HG03196 (cell line): ENCODE measurements around the gene POC1B.
A peak's percentile ranks its signal among the peaks of the same experiment; 100 is the strongest.
"Not testable (repeated sequence)": the region's sequence is repeated elsewhere in the genome, so short reads cannot be mapped to it uniquely, and the experiment has no call there.

Experiments used
- ATAC-seq: cut with Tn5 transposase; IDR thresholded peaks from one replicate; pipeline ENCODE4 v1.9.1; 2021; ENCODE audit not compliant: unreplicated experiment

POC1B gene

DNA sequence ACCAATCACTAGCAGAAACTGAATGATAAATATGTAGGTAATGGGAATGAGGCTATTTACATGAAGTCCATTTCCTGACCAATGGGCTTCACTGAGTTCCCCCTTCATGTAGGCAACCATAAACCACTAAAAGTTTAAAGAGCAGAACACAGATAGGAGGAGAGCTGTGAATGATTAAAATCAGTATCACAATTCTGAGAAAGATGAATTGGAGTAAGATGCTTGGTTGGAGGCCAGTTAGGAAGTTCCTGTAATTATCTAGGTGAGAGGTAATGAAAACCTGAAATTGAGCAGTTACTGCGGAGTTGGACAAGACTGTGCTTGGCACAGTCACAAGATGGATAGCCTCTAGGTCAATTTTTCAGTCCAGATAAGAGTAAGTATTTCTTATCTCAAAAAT, 57.8 kb downstream of the POC1B start:
- peak; percentile 36 for ATAC-seq

DNA sequence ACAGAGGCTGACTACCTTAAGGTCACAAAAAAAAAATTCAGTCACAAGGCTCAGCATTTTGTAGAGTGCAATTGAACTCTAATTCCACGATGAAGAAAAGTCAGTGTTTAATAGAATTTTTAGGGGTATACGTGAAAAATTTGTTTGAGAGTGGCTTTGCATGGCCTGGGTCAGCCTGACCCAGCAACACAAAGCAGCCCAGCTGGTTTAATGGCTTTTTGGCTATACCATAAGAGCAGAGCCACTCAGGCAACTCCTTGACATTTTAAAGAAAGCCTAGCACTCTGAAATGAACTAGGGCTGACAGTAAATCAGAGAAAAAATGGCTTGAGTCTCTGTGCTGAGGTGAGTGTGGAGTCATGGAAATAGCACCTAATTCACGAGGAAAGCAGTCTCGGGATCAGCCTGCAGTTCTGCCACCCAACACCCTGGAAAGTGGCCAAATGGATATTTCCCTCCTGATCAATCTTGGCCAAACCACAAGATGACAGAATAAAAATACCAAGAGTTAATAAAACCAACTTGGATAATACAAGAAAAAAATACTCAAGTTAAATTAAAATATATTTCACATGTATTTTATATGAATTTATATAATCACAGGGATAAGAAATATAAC, 60.8 kb downstream of the POC1B start:
- ATAC-seq = no peak

DNA sequence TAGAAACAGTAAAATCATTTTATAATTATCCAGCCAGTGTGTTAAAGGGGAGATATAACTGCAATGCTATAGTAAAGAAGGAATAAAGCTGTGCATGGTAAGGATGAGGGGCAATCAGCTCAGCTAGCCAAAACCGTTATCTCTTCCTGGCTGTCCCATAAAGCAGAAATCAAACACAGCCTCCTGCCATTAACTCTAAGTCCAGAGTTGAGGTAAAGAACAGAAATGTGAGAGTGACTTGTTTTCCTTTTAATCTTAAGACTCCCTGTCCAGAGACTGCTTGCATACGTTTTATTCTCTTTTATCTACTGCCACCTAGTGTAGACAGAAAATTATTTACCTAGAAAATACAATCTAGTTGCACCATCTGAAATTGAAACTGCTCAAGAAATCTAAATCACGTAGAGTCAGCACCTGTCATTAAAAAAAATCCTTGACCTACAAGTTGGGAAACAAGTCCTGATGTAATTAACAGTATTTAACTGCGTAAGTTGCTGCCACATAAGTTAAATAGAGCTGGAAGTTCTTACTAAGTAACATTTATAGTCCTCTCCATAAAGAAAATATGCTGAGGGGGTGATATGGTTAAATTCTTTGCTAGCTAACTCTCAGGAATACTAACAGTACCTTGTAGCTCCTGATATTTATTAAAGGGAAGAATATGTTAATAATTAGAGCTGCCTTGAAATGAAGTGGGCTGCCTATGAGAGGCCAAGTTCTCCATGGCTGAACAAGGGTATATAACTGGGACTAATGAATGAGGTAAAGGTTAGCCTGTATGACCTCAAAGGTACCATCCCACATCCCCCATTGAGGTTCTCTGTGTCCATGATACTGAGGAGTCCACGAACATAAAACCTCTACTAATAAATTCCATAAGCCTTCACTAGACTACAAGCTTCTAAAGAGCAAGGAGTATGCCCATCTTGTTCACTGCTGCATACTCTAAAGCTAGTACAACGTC, 63.9 kb downstream of the POC1B start:
- ATAC-seq = peak; percentile 91

DNA sequence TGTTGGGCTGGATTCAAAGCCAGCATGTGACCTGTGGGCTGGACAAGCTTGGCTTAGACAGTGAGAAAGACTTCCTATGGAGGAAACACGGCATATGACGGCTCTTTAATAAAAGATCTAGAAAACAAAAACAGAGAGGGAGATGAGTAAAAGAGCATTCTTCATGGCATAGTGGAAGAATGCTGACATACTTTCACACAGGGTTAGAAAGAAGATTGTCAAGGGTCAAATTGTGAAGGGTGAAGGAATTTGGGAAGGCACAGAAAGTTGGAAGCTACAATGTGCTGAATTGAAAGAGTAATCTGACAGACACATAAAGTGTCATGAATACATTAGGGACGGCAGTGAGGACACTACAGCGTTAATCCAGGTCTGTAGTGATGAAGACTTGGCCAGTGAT, 64.7 kb downstream of the POC1B start:
- no peak for ATAC-seq

DNA sequence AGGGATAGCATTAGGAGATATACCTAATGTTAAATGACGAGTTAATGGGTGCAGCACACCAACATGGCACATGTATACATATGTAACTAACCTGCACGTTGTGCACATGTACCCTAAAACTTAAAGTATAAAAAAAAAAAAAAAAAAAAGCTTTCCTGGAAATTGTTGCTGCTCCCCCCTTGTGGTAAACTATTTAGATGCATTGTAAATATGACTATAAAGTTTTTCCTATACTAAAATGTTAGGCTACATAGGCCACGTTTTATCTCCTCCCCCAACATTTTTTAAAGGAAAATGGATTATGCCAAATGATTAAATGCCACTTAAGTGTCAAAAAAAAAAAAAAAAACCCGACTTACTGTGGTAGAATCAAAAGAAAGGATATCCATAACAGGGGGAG, 66.6 kb downstream of the POC1B start:
- ATAC-seq = not testable (repeated sequence)

DNA sequence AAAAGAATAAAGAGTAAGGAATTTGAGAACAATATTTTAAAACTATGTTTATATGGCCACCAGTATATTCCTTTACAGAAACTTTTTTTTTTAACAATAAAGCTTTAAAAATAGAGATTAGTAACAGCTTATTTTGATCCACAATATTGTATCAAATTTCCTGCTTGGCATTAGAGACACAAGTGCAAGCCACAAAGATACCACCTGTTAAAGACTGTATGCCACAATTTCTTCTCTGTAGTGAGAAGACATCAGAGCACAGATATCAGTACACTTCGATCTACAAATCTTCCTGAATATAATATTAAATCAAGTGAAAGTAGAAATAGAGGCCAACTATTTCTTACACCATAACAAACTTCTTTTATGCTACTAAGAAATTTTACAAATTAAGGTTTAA, 69.3 kb downstream of the POC1B start:
- ATAC-seq = no peak

DNA sequence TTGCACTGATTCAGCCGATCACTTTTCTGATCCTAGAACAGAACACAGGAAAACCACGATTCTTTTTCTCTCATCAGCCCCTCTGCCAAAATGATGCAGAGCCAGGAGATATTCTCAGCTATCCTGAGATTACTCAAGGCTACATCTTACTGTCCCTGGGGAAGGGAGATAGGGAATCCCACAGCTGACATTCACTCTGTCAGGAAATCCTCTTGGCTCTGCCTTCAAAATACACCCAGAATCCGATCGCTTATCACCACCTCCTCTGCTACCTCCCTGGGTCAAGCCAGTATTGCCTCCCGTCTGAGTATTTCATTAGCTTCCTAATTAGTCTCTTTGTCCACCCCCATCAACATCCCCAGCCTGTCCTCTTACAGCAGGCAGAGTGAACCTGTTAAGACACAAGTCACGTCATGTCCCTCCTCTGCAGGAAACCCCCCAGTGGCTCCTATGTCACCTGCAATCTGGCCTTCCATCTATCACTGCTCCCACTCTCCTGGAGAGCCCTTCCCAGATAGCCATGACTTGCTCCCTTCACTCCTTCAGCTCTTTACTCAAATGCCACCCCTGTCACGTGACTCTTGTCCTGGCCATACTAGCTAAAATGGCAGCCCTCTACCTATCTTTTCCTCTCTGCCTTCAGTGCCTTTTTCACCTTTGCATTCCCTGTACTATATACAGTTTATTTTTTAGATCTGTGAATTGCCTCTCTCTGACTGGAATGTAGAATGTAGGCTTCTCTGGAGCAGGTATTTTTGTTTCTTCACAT, 71.6 kb downstream of the POC1B start:
- ATAC-seq = no peak

DNA sequence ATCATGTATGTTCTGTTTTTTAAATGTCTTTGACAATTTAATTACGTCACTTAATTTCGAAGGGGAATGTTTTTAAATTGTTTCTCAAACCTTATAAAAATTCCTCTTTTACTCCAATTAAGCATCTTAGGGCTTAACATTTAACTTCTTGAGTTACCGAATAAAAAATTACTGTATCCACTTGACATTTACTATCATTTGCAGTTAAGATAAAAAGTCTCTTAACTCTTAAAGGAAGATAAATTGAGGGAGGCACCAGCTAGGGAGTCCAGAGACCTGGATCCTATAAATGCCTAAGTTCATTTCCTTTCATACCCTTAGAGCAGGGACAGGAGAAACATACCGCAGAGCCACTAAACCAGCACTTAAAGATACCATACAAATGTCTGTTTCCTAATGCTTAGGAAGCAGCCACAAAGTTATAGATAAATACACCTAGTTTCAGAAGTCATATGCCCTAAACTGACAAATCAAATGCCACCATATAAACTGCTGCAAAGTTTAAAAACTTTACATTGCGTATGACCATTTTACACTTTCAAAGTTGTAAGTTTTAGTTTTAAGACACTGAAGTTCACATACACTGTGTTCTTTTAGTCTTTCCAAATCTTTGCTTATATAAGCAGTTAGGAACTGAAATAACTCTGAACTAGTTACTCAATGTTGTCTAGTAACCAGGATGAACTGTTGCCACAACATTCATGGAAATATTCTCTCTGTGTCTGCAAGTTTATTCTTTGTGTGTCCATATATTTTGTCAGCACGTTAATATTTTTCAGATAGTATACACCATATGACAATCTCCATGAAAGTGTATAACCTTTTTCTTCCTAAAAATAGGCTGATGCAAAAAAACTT, 72.5 kb downstream of the POC1B start:
- ATAC-seq = no peak

DNA sequence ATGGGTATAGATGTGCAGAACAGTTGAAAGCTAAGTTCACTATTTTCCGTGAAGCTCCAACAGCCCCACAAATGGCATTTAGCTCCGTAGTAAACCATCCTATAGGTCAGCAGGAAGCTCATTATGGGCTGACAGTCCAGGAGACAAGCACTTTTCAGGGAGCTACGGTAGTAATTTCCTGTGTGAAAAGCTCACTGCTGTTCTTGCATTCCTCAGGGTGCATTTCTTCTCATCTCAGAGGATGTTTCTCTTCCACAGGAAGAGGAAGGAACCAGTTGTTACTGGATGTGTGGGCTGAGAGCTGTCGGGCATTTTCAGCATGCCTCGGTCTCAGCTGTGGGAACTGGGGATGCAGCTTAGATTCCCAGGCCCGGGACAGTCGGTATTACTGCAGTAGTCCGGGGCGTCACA, 74.0 kb downstream of the POC1B start:
- no peak for ATAC-seq

DNA sequence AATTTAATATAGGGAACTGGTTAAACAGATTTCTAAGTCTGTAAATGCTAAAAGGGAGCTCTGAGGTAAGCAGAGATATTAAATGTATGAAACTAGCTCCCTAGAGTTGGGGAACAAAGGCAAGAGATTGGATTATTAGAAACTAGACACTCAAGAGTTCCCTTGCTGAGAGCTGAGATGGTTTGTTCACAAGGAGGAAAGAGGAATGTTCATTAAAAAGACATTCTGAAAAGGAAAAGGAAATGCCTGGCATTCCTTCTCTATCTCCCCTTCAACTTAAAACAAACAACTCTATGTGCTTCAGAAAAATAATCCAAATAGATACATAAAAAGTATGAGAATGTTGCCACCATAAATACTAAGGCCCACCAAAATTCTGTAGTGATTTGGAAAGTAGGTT, 74.9 kb downstream of the POC1B start:
- ATAC-seq = no peak

DNA sequence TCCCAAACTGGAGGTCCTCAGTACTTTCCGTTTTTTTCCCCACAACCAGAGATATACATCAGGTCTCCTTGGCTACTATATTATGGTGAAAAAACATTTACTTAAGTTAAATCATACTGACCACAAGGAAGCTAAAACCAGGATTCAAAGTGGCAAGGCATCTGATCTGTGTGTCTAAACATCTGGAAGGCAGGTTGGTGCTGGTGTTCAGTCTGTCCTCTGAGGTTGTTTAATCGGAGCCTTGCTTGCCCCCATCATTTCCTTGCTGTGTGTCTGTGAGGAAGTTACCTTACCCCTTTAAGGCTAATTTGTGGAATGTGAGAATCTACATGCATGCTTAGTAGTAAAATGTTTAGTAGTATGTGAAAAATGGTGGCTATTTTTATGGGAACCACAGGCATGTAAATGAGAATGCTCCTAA, 76.9 kb downstream of the POC1B start:
- no peak for ATAC-seq

DNA sequence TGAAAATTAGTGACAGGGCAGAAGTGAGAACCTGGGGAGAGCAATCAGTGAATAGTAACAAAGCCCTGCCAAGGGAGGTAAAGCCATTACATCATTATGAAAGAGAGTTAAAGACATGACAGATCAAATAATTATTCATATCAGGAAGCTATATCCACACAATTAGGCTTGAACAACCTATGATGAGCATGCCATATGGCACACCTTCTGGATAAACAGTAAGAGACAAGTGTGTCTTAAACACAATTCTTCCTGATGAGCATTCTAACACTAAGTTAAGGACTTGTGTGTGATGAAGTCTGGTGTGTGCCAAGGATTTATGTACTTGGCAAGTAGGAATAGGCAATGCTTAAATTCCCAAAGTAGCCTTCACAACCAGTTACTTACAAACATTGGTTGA, 77.3 kb downstream of the POC1B start:
- ATAC-seq = no peak

DNA sequence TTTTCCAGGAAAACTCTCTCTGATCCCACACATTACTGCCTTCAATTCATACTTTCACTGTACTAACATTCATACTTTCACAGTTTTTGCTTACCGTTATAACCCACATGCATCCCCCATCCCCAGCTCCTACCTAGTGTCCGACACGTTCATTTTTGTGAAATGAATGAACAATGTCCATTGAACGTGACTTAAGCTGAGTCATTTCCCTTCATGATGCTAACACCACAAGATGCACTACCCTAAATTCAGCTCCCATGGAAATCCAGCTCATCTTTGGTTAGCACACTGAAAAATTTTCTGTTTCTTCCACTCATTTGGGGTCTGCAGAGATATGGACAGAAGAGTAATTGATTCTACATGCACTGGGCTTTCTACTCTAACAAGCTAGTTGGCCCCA, 85.9 kb downstream of the POC1B start:
- no peak for ATAC-seq

DNA sequence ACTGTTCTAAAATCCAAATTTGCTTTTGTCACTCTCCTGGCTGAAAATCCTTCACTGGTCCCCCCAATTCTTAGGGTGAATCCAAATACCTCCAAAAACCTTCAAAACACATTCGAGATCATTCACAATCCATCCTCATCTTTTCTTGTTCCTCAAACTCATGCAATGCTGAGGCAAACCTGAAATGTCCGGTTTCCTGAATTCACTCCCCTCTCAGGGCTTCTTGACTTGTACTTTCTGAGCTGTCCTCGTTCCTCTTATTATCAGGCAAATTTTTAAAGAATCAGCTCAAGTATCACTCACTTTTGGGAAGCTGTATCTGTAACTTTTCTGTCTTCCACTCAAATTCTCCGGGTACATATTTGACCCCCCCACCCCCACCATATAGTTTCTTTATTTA, 88.6 kb downstream of the POC1B start:
- ATAC-seq = no peak

DNA sequence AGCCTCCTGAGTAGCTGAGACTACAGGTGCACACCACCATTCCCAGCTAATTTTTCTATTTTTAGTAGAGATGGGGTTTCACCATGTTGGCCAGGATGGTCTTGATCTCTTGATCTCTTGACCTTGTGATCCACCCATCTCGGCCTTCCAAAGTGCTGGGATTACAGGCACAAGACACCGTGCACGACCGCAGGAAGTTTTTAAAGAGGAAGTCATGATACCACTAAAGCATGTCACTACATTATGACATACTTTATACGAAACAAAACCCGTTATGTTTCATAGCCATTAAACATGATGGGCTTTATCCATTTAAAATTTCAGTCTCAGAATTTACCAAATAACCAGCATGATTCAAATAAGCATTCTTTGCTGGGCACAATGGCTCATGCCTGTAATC, 89.8 kb downstream of the POC1B start:
- no peak for ATAC-seq

DNA sequence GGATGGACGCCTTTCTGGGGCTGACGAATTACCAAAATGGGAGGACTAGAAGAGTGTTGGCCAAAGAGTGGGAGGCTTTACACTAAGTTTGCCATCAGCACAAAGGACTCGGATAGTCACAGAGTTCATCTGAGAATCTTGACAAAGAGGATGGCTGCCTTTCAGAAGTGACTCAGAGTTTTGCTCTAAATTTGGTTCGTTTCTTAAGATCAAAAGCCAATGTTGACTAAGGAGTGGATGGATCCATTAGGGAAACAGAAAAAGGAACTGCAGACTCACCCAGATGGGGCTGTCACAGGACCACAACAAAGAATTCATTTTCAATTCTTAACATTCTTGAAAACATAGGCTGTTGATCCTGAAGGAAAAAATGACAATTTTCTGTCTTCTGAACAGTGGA, 92.2 kb downstream of the POC1B start:
- ATAC-seq = no peak

DNA sequence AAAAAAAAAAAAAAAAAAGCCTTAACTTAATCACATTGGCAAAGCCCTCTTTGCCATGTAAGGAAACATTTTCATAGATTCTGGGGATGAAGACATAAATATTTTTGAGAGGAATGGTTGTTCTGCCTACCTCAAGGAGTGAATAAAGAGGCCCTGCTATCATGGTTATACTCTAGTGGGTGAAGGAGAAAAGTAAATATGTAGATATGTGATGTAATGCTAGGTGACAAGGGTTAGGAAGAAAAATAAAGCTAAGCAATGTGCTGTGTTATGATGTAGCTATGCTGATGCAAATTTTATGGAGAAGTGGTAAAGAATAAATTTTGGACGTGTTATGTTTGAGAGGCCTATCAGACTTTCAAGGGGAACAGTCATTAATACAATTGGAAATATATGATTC, 93.5 kb downstream of the POC1B start:
- ATAC-seq = no peak

DNA sequence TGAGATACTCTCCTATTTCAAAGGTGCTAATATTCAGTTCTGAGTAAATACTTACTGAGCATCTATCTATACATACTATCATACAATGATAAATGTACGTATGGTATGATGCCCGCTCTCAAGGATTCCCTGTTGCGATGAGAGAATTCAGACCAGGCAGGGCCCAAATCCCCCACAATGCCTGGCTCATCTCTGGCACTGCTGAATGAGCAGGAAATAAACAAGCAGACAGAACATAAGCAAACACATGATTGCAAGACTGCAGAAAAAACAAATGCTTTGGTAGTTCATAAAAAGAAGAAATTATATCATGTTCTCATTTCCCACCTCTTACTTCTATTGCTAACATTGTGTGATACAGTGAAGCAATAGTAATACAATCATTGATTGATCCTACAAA, 96.3 kb downstream of the POC1B start:
- ATAC-seq = no peak

DNA sequence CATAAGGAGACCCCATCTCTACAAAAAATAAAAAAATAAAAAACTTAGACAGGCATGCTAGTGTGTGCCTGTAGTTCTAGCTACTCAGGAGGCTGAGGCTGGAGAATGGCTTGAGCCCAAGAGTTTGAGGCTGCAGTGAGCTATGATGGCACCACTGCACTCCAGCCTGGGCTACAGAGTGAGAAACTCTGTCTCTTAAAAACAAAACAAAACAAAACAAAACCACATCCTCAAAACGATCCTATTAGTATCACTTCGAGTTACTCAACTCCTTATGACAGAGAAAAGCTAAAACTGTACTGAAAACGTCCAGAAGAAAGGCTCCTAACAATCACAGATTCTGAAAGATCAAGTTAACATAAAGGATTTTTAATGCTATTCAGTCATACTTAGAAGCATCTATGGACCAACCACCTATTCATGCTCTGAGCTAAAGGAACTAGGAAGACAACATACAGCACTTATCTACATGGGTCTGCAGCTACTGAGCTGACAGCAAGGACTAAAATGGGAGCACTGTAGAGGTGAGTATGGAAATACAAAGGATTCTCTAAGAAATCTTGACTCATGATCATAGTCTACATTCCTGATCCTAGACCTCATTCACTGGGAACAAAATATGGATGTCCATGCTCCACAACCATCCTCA, 98.2 kb downstream of the POC1B start:
- ATAC-seq = peak; percentile 88

DNA sequence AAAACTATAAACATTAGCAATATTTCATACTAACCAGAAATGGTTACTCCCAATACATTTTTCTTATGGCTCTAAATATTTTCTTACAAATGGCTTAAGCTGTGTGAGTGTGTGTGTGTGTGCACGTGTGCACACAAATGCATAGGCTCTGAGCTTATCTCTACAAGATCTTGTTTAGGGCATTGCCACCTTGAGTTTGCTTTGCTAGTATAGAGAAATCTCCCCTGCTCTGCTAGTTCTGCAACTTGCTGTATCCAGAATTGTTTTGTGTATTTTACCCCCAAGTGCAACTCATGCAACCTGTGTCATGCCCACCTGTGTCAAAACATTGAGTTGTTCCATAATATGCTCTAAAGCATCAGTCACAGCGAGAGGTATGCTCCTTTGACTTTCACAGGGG, 101.0 kb downstream of the POC1B start:
- no peak for ATAC-seq
